HG03175 (cell line): Measurements from ENCODE around the gene TAS1R3.

Source experiments
- ATAC-seq: cut with Tn5 transposase; IDR thresholded peaks from one replicate; pipeline ENCODE4 v1.9.1; 2021; ENCODE audit warnings: mild to moderate bottlenecking, moderate library complexity; ENCODE audit not compliant: unreplicated experiment

Gene TAS1R3

DNA sequence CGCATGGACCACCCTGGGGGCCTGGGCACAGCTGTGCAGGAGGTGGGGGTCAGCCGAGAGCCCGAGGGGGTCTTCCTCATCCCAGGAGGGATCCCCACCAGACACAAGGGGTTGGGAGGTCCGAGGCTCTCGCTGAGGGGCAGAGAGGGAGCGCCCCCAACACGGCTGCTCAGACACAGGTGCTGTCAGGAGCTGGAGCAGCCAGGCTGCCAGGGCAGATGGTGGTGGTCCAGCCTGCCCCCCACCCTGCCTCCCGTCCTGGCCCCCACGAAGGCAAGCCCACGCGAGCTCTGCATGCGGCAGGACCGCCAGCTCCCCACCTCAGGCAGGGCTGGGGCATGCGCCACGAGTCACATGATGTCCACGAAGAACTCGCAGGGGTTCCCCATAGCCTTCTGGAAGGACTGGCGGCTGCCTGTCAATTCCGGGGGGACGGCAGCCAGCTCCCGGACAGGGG is 4.7 kb downstream of the TAS1R3 start:
- ATAC-seq = no peak

DNA sequence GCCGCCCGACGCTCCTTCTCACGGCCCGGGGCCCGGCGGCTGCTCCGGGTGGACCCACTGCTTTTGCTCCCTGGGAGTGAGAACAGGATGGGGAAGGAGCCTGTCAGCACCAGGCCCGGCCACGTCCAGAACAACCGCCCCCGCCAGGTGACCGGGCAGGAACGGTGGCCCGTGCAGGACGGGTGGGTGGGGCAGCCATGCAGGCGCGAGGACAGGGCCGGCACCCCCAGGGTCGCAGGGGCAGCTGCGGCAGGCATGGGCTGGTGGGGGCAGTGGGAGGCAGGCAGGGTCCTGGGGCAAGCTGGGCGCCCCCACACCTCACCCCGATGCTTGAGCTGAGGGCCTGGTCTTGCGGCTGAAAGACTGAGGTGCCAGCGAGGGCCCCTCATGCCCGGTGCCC is 5.4 kb downstream of the TAS1R3 start:
- no peak for ATAC-seq

DNA sequence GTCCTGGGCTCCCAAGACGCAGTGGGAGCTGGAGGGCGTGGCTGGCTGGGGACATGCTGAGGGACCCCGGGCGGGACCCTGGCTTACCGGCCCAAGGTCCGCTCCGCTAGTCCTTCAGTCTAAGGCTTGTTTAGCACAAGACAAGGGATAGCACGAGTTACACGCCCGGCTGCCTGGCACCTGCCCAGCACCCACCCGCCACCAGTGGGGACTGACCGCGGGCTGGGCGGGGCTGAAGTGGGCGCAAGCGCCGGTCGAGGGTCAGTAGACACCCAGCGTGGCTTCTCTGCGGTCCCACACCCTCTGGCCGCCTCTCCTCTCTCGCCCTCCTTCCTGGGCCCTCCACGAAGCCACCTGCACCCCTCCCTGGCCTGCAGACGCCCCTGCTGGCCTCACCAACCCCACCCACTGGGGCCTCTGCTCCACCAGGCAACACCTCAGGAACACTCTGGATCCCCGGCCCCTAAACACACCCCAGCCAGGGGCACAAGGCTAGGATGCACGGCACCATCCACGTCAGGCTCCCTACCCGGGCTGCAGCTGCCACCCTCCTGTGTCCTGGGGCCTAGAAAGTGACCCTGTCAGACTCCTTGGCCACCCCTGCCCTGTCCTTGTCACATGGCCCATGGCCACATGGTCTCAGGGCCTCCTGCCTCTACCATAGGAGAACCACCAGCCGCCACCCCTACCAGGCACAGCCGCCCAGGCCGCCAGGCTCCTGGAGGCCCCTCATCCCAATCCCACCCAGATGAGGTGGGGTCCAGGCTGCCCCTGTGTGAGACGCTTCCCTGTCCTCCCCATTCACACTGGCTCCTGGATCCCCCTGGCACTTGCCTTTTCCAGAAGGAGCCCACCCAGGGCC is 6.1 kb downstream of the TAS1R3 start:
- no peak for ATAC-seq

DNA sequence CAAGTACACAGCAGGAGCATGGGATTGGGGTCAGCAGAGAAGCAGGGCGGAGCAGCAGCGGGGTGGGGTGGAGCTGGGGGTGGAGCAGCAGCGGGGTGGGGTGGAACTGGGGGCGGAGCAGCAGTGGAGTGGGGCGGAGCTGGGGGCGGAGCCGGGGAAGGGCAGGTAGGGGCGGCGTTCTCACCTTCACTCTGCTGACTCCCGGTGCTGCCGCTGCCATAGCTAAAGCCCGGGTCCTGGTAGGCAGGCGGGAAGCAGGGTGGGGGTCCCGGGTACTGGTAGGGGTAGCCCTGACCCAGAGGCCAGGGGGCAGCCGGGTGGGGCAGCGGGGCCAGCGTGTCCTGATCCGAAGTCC is 6.7 kb downstream of the TAS1R3 start:
- no peak for ATAC-seq

DNA sequence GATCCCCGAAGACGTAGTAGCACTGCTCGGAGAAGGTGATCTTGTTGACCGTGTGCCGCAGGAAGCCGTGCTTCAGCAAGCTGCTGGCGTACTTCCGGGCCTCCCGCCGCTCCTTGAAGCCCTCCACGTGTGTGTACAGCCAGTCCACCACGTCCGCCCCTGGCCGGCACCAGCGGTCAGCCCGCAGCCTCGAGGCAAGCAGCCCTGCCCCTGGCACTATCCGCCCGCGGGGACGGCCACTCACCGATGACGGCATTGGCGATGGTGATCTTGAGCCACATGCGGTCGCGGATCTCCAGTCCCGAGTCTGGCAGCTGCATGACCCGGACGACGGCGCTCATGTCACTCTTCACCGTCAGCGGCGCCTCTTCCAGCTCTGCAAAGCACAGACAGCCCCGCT is 7.2 kb downstream of the TAS1R3 start:
- no peak for ATAC-seq

DNA sequence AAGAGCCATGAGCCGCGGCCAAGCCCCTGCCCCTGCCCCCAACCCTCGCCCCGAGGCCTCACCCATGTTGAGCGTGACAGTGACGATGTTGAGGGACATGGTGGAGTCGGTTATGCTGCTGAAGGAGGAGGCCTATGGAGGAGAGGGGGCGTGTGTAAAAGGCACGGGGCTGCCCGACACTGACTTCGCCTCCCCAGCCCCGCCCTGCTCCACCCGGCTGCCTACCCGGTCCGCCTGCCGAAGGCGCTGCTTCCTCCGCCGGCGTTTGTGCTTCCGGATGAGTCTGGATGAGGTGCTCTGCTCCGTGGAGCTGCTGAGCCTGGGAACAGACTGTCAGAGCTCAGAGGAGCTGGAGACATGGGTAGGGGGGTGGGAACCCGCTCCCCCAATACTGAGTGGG is 9.1 kb downstream of the TAS1R3 start:
- no peak for ATAC-seq

DNA sequence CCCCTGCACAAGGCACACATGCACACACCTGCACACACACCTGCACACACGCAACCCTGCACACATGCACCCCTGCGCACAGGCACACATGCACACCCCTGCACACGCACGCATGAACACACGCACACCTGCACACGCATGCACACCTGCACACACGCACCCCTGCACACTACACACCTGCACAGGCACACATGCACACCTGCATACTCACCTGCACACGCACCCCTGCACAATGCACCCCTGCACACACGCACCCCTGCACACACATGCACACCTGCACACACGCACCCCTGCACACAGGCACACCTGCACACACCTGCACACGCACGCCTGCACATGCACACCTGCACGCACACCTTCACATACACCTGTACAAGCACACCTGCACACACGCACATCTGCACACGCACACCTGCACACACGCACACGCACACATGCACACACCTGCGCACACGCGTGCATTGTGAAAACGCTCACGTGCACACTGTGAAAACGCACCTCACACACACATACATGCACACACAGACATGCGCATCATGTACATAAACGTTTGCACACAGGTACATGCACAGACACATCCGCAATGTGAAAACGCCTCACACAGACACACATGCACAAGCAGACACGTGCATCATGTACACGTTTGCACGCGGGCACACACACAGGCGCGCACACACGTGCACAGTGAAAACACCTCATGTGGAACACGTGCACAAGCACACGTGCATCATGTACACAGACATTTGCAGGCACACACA is 9.9 kb downstream of the TAS1R3 start:
- ATAC-seq = no peak

DNA sequence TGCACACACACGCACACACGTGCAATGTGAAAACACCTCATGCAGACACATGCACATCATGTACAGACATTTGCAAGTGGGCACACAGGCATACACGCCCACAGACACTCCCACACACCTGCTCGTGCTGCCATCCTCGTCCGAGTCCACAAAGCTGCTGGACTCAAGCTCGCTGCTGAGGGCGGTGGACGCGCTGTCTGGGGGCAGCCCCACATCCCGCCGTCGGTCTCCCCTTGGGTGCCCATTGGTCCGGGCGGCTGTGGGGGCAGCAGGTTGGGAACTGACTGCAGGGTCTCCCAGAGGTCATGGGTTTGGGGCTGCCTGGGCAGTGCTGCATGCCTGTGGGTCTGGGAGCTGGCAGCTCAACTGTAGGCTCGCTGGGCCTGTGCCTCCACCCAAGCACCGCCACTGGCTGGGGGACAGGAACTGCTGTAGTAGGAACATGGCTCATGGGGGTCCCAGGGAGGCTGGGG is 10.5 kb downstream of the TAS1R3 start:
- ATAC-seq = no peak

DNA sequence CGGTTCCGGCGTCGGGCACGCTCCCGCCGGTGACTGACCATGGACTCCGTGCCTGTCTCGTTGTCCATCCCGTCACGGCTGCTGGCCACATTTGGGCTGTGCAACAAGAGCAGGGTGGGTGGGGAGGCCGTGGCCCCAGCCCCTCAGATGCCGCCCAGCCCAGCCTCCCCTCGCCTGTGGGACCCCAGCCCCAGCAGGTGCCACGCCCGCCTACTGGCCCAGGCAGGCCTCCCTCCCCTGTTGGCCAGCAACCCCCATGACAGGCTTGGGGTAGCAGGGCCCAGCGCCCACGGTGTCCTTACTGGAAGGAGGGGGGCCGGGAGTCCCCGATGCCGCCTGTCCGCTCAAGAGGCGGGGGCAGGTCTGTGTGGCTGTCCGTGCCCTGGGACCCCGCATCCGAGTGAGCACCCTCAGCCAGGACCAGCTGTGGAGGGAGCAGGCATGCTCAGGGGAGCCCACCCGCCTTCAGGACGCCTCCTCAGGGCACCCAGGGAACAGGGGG is 11.0 kb downstream of the TAS1R3 start:
- no peak for ATAC-seq

DNA sequence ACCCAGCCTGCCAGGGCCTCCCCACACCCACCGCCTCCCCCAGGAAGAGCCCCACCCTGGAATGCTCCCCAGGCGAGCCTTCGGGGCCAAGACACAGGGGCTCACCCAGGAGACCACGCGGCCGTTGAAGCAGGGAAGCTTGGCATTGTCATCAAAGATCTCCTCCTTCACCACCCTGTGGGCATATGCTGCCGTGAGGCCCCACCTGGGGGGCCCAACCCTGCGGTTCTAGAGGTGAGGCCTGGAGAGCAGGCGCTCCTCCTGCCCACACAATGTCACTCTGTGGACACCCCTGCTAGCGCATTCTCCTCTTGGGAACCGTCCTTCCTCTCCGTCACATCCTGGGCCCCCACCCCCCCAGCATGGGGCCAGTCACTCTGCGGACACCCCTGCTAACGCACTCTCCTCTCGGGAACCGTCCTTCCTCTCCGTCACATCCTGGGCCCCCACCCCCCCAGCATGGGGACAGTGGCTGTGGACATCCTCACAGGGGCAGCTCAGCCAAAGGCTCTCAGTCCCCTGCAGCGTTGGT is 11.6 kb downstream of the TAS1R3 start:
- no peak for ATAC-seq

DNA sequence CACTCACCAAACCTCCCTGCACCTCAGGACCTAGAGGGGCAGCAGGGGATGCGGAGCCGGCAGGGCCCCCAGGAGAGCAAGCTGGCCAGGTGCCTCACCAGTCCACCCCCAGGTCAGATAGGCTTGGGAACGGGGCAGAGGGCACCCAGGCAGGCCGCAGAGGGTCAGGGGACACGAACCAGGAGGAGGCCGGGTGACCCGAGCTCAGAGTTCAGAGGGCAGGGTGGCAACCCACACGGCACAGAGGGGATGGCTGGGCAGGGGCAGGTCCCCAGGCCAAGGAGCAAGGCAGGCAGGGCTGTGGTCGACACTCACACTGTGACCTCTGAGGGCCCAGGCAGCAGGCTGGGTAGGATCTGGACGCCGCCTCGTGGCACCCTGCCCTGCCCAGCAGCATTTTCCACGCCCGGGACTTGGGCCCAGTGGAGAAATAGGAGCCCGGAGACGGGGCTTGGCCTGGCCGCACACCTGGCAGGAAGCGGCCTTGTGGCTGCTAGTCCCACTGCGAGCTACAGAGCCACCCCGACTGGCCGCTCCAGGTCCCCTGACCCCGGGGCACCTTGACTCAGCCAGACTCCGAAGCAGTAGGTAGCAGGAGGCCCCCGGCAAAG is 12.8 kb downstream of the TAS1R3 start:
- no peak for ATAC-seq

DNA sequence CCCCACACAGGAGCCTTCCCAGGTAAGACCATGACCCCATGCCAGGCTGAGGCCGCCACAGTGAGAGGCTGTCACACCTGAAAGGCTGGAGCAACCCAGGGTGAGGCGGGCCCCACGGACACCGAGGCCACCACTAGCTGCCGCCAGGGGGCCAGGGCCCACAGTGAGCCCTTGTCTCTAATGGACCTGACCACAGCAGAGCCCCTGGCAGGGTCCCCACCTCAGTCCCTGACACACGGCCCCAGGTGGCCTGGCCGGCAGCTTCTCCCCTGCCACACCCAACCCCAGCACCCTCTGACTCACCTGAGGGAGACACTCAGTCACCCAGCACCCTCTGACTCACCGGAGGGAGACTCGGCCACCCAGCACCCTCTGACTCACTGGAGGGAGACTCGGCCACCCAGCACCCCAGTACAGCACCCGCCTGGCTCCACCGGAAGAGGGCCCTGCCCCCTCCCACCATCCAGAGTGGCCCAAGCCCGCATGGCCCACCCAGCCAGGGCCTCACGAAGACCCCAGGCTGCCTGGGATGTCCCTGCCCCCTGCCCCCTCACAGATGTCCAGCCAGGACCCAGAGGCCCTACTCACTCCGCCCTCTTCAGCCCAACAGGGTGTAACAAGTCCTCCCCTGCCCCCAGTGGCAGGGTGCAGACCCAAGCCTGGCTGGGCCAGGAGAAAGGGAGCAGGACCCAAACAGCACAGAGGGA is 13.7 kb downstream of the TAS1R3 start:
- no peak for ATAC-seq

DNA sequence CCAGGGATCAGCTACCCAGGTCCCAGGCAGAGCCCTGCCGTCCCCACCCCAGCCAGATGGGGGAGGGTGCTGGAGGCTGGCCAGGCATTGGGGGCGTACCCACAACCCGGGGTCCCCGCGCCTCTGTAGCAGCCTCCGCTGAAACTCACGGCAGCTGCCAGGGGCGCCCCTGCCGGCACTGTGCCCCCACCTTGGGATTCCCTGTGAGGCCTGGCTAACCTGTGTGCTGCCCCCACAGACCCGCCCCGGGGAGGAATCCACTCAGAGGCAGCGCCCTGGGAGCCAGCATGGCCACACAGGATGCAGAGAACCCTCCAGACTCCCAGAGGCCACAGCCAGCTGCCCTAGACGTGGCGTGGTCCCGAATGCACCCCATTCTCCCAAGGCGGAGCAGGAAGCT is 14.3 kb downstream of the TAS1R3 start:
- ATAC-seq = no peak

DNA sequence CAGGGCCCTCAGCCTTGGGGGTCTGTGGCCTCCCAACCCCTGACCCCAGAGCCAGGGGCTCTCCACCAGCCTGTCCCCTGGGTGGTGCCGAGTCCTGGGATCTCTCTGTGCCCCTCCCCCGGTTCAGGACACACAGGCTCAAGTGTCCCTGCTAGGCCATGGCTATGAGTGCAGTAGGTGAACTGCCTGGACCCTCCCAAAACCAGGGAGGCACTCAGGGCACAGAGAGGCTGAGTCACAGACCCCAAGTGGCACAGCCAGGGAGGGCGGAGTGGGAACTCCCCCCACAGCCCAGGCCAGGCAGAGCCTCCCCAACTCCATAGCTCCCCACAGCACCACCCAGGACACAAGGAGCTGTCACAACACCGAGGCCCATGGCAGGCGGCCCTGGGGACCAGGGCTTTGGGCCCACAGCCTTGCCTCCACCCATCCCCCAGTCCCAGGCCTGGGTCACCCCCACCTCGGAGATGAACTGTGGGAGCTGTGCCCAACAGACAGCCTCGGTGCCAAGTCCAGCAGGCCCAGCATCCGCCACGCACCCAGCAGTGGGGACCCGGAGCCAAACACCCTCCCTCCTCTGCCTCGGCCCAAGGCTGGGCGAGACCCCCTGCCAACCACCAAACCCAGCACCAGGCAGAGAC is 14.9 kb downstream of the TAS1R3 start:
- no peak for ATAC-seq

DNA sequence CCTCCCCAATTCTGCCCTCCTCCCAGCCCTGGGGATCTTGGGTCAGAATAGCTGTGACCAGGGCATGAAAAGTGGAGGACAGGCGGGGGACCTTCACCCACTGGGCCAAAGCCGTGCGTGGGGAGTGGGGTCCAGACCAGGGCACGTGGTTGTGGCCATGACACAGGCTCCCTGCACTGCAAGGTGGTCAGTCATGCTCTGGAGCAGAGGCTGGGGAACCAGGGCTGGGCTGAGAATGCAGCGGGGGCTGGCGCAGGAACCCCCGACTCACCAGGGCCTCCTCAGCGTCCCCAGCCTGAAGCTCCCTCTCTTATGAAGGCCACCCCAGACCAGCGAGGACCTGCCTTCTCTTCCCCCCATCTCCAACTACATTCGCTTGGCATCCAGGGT is 15.4 kb downstream of the TAS1R3 start:
- no peak for ATAC-seq

DNA sequence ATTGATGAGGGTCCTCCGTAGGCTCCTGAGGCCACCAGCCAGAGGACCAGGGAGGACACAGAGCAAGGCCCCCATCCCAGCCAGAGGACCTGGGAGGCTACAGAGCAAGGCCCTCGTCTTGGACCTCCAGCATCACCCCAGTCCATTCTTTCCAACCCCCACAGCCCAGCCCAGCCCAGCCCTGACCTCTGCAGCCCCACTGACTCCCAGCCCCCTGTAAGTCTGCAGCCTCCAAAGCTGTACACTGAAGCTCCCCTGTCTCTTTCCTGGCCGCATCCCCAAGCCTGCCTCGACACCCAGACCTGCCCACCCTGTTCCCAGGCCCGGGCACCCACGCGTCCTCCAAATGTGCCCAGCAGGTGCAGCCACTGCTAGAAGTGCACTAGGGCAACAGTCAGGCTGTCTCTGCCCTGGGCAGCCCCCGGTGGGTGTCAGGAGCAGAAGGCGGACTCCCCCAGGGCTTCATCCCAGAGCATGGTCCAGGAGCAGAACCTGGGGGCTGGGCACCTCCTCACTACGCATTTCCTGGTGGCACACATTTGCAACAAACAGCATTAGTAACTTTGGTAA is 16.0 kb downstream of the TAS1R3 start:
- no peak for ATAC-seq

DNA sequence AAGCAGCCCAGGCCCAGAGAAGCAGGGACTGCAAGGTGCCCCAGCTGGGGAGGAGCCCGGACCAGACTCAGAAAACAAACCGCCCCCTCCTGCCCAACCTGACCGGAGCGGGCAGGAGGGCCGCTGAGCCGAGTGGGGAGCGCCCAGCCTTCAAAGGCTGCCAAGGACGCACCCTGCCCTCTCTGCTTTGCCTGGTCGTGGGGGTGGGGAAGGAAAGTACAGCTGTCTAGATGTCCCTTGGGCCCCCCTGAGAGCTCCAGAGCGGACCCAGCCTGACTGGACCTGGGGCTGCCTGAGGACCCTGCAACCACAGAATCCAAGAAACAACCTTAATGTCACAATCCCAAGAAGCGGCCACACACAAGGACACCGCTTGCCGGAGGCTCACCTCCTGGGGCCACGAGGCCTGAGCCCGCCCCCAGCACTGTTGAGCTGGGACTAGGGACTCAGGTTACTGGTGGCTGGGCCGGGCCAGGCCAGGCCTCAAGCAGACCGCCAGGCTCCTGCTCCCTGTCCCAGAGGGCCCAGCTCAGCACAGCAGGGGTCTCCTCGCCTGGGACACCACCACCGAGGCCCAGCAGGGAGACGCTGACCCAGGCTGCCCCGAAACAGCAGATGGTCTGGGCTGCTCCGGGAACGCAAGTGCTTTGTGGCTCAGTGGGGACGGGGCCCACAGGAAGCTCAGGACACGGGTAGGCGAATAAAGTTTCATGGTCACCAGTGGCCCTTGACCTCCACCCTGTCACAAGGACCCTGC is 16.8 kb downstream of the TAS1R3 start:
- ATAC-seq = no peak

DNA sequence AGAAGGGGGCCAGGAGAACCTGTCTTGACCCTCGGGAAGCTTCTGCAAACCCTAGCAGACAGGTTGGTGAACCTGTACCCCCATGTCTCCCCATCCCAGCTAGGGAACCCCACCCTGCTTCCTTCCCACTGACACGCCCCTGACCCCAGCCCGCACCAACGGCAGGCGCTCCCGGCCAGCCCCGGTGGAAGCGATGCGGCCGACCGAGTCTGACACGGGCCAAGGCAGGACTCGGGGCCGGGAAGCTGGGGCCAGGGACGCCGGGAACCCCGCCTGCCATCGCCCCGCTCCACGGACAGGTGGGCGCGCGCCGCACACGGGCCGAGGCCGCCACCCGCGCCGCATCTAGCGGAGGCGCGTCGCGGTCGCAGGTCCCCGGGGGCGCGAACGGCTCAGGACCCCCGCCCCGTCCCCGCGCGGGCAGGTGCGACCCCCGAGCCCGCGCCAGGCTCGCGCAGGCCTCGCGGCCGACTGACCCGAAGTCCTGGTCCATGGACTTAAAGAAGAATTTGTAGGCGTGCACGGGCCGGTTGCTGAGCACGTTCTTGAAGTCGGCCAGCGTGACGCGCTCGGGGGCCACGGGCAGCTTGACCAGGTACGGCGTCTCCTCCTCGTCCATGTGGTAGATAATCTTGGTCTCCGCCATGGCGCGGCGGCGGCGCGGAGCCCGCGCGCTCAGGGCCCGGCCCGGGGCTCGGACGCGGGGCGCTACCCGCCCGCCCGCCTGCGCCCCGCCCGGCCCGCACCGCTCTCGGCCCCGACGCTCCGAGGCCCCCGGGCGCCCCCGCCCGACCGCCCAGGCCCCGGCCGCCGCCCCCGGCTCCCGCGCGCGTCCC is 17.6 kb downstream of the TAS1R3 start:
- peak; percentile 30 for ATAC-seq
